Ascending aorta (tissue), 2 donors: ENCODE results near the gene ISLR2. TPM values are rescaled to one million over a fixed set of nuclear protein-coding genes. Genes with fewer than 3 reads are reported as not detected.

Experiments
- DNase-seq, 2 donors: peaks; one replicate each; pipeline ENCODE4 v3.0.0-alpha.2; 2019; ENCODE audit warnings: low spot score in 2 of 2
- H3K27ac ChIP-seq, 2 donors: fragments of 200-600 bp; sonication (generic); one replicate each; pipeline ENCODE4 v1.5.1; 2016 to 2017; ENCODE audit warnings: mild to moderate bottlenecking in 1 of 2
- H3K27me3 ChIP-seq: fragments of 200-600 bp; sonication (generic); one replicate; pipeline ENCODE4 v1.5.1; 2017
- H3K36me3 ChIP-seq, 2 donors: fragments of 200-600 bp; sonication (generic); one replicate each; pipeline ENCODE4 v1.5.1; 2016
- H3K4me1 ChIP-seq, 2 donors: fragments of 200-600 bp; sonication (generic); one replicate each; pipeline ENCODE4 v1.5.1; 2016 to 2017; ENCODE audit warnings: mild to moderate bottlenecking in 1 of 2
- H3K4me3 ChIP-seq, 2 donors: fragments of 200-600 bp; sonication (generic); one replicate each; pipeline ENCODE4 v1.5.1; 2016 to 2017; ENCODE audit warnings: mild to moderate bottlenecking in 1 of 2
- H3K9me3 ChIP-seq, 2 donors: fragments of 200-600 bp; sonication (generic); one replicate each; pipeline ENCODE4 v1.5.1; 2016
- CTCF ChIP-seq, 3 experiments: fragments of 200-600 bp in 2 of 3; fragments of 450-650 bp in 1 of 3; sonication (generic) in 2 of 3; IDR thresholded peaks; one replicate each; pipeline ENCODE4 v1.5.1; 2016 to 2019; ENCODE audit warnings: antibody characterized with exemption in 3 of 3, mild to moderate bottlenecking in 1 of 3, moderate library complexity in 1 of 3
- intact Hi-C: fragments of 100-400 bp; cut with DNase I; formaldehyde crosslinking; loops from one replicate; pipeline ENCODE4 v1.15.1; 2023
- total RNA-seq: library from RNA; depleted of rRNA; stranded (reverse); fragments of >200 nt; gene quantifications from one replicate; pipeline ENCODE4 v1.1.0, GENCODE V29; 2016

ISLR2 gene
- total RNA-seq, 1 donor from 2014 or later, result 0.64 TPM

- peak overlapping the region in 1 of 2 donors; percentile 57 for H3K4me3 ChIP-seq
- H3K27me3 ChIP-seq, result no peaks in the 10 kb centered on the region
- DNase-seq, result no peak
- peaks cover 46 to 71% of the 10 kb centered on the region in 2 donors for H3K4me1 ChIP-seq
- H3K9me3 ChIP-seq, result no peaks in the 10 kb centered on the region
- peak overlapping the region; percentile 83 to 85 for H3K27ac ChIP-seq
- peaks cover 0 to 7% of the 10 kb centered on the region in 2 donors for H3K36me3 ChIP-seq
- no peak for TF ChIP-seq CTCF (IDR thresholded peaks at IDR 0.05)
- intact Hi-C loops, result no loop called here
Measured at GRCh38 chr15:74174958-74175253, 44.5 kb downstream of the ISLR2 start.

- H3K4me3 ChIP-seq, result peak overlapping the region in 1 of 2 donors; percentile 57
- intact Hi-C loops, result loop anchor here (2.0 kb wide), 1 partner anchor 29 kb away; no protein-coding TSS in a partner anchor
- DNase-seq, result peak in 1 of 2 donors; percentile 56
Measured at GRCh38 chr15:74175271-74176191, 45.1 kb downstream of the ISLR2 start.

GRCh38 chr15:74176262-74177214 lies 46.2 kb downstream of the ISLR2 start:
- Histone ChIP-seq H3K4me3 (no peak overlapping the region), H3K36me3 (peaks cover 0 to 7% of the 10 kb centered on the region in 2 donors), H3K27me3 (no peaks in the 10 kb centered on the region), H3K27ac (peak overlapping the region; percentile 82 to 85), H3K9me3 (no peaks in the 10 kb centered on the region), H3K4me1 (peaks cover 49 to 80% of the 10 kb centered on the region in 2 donors)
- DNase-seq, result peak; percentile 4 to 53
- intact Hi-C loops, result loop anchor here (2.0 kb wide), 1 partner anchor 28 kb away; no protein-coding TSS in a partner anchor
- TF ChIP-seq CTCF (IDR thresholded peaks at IDR 0.05), result no peak

More at GRCh38 chr15:74175271-74176191, 45.1 kb downstream of the ISLR2 start:
- no peaks in the 10 kb centered on the region for H3K27me3 ChIP-seq
- no peak for TF ChIP-seq CTCF (IDR thresholded peaks at IDR 0.05)
- peaks cover 0 to 7% of the 10 kb centered on the region in 2 donors for H3K36me3 ChIP-seq
- peaks cover 49 to 77% of the 10 kb centered on the region in 2 donors for H3K4me1 ChIP-seq
- H3K9me3 ChIP-seq, result no peaks in the 10 kb centered on the region
- peak overlapping the region; percentile 82 to 85 for H3K27ac ChIP-seq

- Histone ChIP-seq H3K4me3 (no peak overlapping the region), H3K36me3 (peaks cover 0 to 7% of the 10 kb centered on the region in 2 donors), H3K27me3 (no peaks in the 10 kb centered on the region), H3K27ac (peak overlapping the region; percentile 82 to 85), H3K9me3 (no peaks in the 10 kb centered on the region), H3K4me1 (peaks cover 43 to 68% of the 10 kb centered on the region in 2 donors)
- no peak for TF ChIP-seq CTCF (IDR thresholded peaks at IDR 0.05)
- peak in 1 of 2 donors; percentile 4 for DNase-seq
- intact Hi-C loops, result loop anchor here (2.0 kb wide), 1 partner anchor 62 kb away; no protein-coding TSS in a partner anchor
Measured at GRCh38 chr15:74178326-74179100, 48.1 kb downstream of the ISLR2 start.
